GM21528 (cell line): Measurements from ENCODE around the gene CAPRIN1.

Source experiments
- ATAC-seq: cut with Tn5 transposase; IDR thresholded peaks from one replicate; pipeline ENCODE4 v1.9.1; 2021; ENCODE audit warnings: mild to moderate bottlenecking, moderate library complexity; ENCODE audit not compliant: unreplicated experiment, low FRiP score

The CAPRIN1 gene

DNA sequence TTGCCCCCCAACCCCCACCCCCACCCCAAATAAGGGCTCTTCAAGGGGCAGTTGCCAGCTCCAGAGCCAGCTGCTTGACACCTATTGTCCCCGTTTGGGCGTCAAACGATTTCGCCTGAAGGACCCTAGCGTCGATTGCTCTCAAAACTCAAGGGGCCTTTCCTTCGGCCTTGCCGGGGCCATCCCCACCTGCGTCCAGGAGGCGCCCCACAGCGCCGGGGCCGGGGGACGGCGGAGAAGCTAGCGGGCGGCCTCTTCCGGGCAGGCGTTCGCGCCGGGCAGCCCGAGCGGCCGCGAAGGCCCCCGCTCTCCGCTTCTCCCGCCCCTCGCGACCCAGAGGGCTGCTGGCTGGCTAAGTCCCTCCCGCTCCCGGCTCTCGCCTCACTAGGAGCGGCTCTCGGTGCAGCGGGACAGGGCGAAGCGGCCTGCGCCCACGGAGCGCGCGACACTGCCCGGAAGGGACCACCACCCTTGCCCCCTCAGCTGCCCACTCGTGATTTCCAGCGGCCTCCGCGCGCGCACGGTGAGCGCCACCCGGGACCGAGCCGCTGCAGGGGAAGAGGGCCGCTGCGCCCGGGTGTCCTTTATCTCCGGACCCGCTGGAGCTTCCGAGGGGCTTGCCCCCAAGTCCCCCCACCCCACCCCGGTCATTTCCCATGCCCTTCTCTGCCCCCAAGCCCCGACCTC lies at the start of gene CAPRIN1:
Gene CAPRIN1, plus strand, starts transcription at position 383 of the 687 bp plus-strand sequence. CDS start 690 bp downstream, outside the sequence.
- ATAC-seq: peak; percentile 62

GRCh38 chr11:34002420-34002819 lies 49.1 kb upstream of the CAPRIN1 start:
- ATAC-seq: no peak

GRCh38 chr11:34004236-34004635 lies 47.3 kb upstream of the CAPRIN1 start:
- ATAC-seq: no peak

- no peak for ATAC-seq
These were observed 44.7 kb upstream of the CAPRIN1 start for GRCh38 chr11:34006876-34007275.

- no peak for ATAC-seq
These were observed 38.8 kb upstream of the CAPRIN1 start for GRCh38 chr11:34012734-34013133.

- no peak for ATAC-seq
These were observed 37.5 kb upstream of the CAPRIN1 start for GRCh38 chr11:34013898-34014571.

DNA sequence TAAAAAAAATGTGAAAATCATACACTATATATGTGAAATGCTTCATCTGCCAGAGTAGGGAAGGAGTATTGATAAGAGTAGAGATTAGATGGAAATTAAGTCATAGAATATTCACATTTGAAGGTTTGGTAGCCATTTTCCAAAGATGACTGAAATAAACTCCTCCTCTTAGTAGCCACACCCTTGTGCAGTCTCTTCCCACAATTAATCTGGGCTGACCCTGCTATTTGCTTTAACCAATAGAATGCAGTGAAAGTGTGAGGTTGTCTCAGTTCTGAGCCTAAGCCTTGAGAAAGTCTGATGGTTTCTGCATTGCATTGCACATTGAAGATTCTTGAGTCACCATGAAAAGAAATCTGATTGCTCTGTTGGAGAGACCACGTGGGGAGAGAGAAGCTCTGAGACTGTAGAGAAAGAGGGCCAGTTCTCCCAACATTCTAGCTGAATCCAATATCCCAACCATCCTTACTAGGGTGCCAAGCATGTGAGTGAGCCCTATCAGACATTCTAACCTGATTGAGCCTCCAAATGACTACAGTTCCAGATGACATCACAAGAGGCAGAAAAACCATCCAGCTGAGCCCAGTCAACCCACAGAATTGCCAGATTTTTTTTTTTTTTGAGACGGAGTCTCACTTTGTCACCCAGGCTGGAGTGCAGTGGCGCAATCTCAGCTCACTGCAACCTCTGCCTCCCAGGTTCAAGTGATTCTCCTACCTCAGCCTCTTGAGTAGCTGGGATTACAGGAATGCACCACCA lies 29.4 kb upstream of the CAPRIN1 start:
- no peak for ATAC-seq

GRCh38 chr11:34026432-34026831 lies 25.1 kb upstream of the CAPRIN1 start:
- no peak for ATAC-seq

GRCh38 chr11:34027516-34028408 lies 23.8 kb upstream of the CAPRIN1 start:
- ATAC-seq: no peak

DNA sequence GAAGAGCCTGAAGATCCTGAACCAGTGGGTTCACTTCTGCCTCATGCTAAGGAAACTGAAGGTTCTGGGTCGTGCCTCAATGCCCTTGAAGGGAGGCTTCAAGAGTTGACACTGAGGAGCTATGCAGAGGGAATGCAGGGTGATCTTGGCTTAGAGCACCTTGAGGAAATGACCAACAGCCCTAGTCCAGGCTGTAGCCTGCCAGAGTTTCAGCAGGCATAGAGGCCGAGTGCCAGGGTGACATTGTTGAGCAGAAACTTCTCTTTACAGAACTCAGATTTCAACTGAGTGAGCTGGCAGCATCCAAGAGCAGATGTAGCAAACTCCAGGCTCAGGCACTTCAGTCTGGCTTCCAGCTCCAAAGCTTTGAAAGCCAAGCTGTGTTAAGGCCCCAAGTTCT lies 23.1 kb upstream of the CAPRIN1 start:
- no peak for ATAC-seq

DNA sequence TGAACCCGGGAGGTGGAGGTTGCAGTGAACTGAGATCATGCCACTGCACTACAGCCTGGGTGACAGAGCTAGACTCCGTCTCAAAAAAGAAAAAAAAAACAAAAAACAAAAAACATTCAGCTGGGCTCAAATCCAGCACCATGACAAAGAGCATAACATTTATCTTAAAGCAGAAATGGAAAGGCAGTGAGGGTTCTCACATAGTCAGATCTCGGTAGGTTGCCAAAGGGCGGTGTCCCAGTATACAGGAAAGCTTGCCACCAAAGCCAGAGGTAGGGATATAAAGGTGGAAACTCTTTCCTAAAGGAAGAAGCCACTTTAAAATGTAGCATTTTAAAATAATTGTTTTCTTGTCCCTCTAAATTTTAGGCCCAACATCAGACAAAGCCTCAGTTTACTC lies 22.4 kb upstream of the CAPRIN1 start:
- ATAC-seq: no peak

DNA sequence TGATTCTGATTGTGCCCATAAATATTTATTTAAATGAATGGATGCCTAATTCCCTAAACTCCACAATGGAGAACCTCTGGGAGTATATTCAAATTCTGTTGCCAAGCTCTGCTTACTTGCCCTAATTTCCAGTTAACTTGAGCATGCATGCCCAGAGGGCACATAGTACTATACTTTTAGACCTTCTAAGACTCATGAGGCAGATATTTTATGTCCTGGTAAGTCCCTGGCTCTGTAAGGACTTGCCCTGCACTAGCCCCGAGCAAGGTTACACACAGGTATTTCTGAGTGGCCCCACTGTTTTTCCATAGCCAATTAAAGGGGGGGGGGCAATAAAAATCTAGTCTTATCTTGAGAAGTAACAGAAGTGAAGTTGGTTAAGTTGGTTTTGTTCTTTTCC lies 21.1 kb upstream of the CAPRIN1 start:
- ATAC-seq: no peak

- no peak for ATAC-seq
These were observed 18.1 kb upstream of the CAPRIN1 start for GRCh38 chr11:34033399-34033798.

DNA sequence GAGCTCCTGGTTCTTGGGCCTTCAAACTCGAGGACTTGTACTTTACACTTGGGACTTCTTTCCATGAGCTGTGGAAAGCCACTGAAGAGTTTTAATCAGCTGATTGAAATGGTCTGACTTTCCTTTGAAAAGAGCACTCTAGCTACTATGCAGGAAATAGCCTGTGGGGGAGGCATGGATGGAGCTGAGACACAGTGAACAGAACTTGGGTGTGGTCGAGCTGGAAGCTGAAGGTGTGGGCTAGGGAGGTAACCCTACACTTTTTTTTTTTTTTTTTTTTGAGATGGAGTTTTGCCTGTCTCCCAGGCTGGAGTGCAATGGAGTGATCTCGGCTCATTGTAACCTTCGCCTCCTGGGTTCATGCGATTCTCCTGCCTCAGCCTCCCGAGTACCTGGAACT lies 17.5 kb upstream of the CAPRIN1 start:
- ATAC-seq: no peak

DNA sequence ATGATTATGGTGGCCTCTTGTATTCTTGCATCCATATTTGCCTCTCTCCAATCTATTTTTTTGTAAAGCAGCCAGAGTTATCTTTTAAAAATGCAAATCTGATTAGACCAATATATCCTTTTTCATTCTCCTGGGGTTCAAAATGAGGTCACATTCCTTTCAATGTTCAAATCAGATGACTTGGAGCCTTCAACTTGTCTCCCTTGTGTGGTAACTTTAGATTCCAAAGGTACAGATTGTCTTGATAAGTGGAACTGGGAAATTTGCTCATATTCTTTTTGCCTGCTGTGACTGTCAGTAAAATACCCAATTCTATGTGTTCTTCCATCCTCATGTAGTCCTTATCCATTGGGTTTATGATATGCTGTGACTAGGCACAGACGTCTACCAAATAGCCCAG lies 15.1 kb upstream of the CAPRIN1 start:
- no peak for ATAC-seq

GRCh38 chr11:34037016-34037415 lies 14.5 kb upstream of the CAPRIN1 start:
- ATAC-seq: no peak

DNA sequence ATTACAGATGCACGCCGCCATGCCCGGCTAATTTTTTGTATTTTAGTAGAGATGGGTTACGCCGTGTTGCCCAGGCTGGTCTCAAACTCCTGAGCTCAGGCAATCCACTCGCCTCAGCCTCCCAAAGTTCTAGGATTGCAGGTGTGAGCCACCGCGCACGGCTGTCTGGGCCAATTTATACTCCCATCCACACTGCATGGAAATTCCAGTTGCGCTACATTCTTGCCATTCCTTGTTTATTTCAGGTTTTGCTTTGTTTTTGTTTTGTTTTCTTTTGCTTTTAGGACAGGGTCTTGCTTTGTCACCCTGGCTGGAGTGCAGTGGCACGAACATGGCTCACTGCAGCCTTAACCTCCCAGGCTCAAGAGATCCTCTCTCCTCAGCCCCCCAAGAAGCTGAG lies 11.0 kb upstream of the CAPRIN1 start:
- no peak for ATAC-seq

DNA sequence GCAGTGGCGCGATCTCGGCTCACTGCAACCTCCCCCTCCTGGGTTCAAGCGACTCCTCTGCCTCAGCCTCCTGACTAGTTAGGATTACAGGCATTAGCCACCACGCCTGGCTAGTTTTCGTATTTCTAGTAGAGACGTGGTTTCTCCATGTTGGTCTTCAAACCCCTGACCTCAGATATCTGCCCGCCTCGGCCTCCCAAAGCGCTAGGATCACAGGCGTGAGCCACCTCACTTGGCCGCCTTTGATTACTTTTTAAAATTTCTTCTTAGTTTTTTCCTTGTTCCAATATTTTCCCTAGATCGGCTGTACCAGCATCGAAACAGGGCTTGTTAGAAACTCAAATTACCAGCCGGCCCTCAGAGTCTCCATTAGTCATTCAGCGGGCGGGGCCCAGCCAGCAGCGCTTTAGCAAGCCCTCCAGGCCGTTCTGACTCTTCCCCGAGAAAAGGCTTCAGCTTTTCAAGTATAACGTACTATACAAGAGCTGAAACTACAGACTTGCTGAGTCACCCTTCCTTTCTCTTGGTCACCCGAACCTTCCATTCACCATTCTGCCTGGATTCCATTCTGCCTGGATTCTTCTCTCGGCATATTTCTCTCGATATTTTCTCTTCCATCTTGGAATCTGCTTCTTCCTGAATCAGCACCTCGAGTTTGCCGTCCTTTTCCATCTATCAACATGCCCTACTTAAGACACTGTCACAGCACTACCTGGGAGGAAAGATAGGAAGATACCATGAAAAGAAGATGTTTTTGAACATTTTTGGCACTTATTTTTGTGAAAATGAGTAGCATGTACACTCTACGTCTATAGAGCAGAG lies 6.7 kb upstream of the CAPRIN1 start:
- ATAC-seq: no peak

DNA sequence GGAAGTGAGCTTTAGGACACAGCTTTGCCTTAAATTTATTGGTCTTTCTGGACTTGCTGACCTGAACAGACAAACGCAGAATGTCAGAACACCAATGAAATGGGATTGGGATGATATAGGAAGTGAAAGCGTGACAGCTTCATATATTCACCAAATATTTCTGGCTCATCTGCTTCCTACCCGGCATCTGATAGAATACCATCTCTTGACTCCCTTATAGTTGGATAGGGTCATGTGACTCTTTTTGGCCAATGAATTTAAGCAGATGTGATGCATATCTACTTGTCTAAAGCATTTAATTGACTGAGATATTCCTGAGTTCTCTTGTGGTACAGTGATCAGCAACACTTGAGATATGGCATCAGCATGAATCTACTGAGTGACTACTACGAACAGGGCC lies 2.5 kb upstream of the CAPRIN1 start:
- no peak for ATAC-seq
